ENCODE data around the gene RAB44. TPM values are rescaled to one million over a fixed set of nuclear protein-coding genes. Genes with fewer than 3 reads are reported as not detected.
"Not testable (repeated sequence)": the region's sequence is repeated elsewhere in the genome, so short reads cannot be mapped to it uniquely, and the experiment has no call there.

RAB44 gene
- polyA plus RNA-seq, 3 donors, result 0.04 to 0.10 (median 0.06) TPM

DNA sequence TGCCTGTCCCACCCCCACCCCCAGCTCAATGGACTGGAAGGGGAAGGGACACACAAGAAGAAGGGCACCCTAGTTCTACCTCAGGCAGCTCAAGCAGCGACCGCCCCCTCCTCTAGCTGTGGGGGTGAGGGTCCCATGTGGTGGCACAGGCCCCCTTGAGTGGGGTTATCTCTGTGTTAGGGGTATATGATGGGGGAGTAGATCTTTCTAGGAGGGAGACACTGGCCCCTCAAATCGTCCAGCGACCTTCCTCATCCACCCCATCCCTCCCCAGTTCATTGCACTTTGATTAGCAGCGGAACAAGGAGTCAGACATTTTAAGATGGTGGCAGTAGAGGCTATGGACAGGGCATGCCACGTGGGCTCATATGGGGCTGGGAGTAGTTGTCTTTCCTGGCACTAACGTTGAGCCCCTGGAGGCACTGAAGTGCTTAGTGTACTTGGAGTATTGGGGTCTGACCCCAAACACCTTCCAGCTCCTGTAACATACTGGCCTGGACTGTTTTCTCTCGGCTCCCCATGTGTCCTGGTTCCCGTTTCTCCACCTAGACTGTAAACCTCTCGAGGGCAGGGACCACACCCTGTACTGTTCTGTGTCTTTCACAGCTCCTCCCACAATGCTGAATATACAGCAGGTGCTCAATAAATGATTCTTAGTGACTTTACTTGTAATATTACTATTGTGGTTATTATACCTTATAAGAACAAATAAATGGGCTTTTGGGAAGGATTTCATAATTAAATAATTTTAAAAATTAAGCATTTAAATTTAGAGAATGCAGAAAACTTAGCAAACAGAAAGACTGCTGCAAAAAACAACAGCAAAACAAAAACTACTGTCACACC is 10.7 kb upstream of the RAB44 start:
- DNase-seq, result no peak

DNA sequence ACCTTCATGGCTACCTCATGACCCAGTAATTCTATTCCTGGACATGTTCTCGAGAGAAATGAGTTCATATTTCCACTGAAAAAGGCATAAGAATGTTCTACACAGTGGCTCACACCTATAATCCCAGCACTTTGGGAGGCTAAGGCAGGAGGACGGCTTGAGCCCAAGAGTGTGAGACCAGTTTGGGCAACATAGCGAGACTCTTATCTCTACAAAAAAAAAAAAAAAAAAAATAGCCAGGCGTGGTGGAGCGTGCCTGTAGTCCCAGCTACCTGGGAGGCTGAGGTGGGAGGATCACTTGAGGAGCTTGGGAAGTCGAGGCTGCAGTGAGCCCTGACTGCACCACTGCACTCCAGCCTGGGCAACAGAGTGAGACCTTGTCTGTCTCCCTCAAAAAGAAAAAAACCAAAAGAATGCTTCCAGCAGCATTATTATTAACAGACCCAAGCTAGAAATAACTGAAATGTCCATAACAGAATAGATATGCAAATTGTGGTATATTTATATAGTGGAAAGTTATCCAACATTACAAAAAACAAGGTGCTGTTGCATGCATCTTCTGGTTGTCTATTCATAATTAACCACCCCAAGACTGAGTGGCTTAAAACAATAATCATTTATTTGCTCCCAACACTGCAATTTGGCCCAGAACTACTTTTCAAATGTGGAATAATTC is 9.4 kb upstream of the RAB44 start:
- DNase-seq, result no peak

DNA sequence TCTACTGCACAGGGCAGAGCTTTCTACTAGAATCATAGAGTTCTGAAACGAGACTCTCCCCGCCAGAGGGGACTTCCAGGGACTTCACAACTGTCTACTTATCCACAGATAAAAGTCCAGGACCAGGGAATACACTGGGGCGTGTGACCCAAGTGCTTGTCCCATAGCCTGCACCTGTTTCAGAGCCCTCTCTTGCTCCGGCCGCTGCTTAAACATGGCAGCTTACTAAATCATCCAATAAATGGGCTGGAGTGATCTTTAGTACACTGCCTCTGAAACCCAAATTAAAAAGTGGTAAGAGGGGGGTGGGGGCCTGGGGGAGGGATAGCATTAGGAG is 8.9 kb upstream of the RAB44 start:
- no peak for DNase-seq

DNA sequence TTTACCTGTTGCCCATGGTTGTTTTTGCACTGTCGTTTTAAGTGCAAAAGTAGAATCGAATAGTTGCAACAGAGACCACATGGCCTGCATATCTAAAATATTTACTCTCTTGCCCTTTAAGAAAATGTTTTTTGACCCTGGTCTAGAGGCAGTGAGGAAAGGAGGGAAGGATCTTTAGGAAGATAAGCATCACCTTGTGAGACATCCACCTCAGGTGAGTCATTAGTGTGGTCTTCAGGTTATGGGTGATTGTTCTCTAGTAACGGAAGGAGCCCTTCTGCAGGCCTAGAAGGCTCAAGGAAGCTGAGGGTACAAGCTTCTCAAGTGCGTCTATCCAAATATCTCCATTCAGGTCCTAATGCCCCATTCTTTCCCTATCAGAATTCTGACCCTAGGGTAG is 6.6 kb upstream of the RAB44 start:
- no peak for DNase-seq

DNA sequence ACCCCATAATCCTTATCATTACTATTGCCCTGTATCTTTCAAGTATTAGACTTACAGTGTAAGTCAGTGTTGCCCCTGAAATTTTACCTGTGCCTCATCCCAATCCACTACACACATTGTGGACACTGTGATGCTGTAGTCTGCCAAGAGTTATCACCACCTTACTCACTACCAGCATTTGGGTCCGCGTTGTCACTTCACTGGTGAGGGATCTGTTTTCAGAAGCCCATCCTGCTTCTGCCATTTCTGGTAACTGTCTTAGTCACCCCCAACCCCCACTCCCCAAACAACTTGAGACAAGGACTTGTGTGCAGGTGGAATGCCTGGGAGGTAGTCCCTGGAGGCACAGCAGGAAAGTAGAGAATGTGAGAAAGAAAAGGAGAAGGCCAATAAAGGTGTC is 6.0 kb upstream of the RAB44 start:
- DNase-seq, result no peak

DNA sequence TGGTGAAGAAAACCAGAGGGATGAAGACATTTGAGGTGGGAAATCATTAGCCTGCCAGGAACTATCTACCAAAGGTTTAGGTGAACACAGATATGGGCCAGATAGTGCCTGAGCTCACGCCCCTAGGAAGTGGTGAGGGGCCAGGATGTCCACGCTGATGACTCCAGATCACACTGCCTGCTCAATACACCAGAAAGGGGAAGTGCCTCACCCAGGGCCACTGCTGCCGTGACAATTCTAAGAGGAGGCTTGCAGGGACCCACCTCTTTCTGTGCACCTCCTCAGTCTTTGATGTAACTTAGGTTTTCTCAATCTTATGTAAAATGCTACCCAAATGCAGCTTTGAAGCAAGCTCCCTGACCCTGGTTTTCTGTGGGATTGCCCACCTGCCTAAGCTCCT is 5.4 kb upstream of the RAB44 start:
- no peak for DNase-seq

DNA sequence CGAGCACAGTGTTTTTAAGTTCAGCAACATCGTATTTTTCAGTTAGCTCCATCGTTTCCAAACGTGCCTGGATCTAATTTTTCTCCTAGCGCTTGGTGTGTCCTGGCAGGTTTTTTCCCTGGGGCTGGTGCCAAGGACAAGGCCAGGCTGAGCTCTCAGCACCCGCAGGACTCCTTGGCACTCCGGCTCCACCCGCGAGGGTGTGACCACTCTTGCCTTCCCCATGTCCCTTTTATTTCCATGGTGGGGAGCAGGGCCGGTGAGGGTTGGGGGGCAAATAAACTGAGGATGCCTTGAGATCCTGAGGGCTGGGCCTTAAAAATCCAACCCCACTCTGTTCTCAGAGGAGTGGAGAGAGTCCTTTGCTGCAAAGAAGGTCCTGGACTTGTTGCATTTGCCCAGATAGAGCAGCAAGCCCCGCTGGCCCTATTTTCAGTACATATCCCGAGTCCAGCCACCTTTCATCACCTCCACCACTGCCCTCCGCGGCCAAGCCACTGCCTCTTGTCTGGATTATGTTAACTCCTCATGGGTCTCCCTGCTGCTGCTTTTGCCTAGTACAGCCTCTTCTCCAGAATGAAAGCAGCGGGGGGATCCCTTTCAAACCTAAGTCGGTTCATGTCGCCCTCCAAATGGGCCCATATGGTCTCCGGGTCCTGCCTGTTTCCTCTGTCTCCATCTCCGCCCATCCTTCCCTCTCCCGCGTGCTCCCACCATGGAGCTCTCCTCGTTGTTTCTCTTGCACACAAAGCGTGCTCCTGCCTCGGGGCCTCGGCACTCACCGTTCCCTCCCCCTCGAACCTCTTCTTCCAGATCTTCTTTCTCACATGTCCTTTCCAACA is 4.5 kb upstream of the RAB44 start:
- DNase-seq, result no peak

DNA sequence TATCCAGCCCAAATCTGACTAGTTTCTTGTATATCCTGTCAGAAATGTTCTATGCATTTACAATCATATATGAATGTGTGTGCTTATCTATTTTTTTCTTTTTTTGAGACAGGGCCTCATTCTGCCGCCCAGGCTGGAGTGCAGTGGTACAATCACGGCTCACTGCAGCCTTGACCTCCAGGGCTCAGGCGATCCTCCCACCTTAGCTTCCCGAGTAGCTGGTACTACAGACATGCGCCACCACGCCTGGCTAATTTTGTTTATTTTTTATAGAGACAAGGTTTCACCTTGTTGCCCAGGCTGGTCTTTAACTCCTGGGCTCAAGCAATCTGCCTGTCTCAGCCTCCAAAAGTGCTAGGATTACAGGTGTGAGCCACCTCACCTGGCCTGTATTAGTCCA is 3.0 kb upstream of the RAB44 start:
- DNase-seq, result no peak

DNA sequence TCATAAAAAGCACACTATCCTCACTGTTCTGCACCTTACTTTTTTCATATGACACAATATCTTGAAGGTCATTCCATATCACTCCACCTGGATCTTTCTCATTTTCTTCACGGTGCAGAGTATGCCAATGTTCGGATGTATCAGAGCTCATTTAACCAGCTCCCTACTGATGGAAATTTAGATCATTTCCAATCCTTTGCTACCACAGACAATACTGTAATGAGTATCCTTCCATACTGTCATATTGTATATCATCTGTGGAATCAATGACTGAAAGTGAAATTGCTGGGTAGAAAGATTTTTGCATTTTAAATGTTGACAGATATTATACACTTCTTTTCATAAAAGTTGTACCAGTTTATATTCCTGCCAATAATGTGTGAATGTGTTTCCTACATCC is 2.2 kb upstream of the RAB44 start:
- no peak for DNase-seq

DNA sequence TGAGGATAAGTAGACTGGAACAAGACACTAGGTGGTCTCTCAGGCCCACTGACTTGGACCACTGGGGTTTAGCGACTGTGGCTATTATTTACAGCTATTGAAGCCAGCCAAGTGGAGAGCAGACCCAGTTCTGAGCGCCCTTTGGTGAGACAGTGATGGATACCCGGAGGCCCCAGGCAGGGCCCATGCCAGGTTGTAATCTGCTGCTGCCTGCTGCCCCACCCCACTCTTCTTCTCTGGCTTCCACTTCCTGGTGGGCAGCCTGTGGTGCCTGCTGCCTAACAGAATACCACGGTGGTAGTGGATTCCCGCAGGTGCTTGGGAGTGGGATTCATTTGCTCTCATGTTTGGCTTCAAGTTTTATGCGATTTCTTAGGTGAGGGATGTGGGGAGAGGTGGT is 570 bp downstream of the RAB44 start:
- no peak for DNase-seq

DNA sequence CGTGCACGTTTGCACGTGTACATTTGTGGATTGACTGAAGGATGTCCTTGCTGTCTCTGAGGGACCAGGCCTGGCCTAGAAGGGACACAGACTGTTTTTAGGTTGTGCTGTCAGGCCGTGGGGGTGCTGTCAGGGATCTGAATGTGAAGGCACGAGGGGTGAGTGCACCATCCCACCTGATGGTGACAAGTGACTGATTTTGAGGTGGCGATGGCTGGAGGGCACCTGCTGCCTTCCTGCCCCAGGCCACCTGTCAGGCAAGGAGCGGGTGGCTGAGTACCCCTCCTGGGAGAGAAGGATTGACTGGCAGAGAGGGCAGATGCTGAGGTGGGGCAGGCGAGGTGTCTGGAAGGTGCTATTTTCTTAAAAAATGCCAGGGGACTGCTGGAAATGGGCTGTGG is 1.2 kb downstream of the RAB44 start:
- DNase-seq, result no peak

DNA sequence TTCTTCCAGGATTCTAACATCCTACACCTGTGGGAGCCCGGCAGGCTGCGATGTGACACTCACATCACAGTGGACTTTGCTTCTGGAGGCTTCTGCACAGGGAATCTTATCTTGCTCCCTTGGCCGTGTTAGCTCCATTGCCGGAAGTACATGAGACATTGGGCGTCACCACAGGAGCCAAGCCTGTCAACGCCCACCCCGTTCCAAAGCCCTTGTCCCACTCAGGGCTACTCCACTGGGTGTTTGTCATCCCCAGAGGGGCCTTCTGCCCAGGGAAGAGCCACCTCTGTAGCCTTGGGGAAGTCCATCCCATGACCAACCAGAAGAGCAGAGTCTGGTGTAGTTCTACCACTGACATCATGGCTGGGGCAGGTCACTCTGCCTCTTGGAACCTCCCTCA is 1.7 kb downstream of the RAB44 start:
- no peak for DNase-seq

DNA sequence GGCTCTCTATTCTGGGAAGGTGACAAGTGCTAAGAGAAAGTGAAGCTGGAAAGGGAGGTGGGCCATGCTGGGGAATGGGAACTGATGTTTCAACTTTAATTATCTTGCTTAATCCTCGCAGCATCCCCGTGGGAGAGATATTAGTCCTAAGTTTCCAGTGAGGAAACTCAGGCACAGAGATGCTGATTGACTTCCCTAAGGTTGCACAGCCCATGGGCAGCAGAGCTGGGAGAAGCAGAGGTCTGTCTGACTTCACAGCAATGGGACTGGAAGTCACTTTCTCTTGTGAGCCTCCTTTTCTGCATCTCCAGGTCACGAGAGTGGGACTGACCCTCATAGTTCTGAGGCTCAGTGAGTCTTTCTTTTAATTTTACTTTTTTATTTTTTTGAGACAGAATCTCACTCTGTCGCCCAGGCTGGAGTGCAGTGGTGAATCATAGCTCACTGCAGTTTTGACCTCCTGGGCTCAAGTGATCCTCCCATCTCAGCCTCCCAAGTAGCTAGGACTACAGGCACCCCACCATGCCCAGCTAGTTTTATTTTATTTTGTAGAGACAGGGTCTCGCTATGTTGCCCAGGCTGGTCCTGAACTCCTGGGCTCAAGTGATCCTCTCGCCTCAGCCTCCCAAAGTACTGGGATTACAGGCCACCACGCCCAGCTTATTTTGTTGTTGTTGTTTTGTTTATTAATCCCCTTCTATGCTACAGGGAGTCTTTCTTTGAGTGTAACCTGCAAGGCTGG is 2.6 kb downstream of the RAB44 start:
- no peak for DNase-seq

DNA sequence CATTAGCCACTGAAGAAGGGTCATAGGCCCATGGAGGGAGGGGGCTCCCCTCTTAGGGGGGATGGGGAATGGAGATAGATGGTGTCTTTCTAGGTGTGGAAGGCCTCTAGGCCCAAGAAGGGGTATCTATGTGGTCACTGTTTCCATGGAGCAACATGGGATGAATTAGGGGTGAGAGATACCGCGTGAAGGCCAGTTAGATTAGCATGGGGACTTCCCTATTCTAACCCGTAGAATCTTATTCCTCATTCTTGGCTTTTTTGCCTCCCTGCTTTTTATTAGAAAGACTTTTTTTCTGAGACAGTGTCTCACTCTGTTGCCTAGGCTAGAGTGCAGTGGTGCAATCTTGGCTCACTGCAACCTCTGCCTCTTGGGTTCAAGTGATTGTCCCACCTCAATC is 3.2 kb downstream of the RAB44 start:
- no peak for DNase-seq

DNA sequence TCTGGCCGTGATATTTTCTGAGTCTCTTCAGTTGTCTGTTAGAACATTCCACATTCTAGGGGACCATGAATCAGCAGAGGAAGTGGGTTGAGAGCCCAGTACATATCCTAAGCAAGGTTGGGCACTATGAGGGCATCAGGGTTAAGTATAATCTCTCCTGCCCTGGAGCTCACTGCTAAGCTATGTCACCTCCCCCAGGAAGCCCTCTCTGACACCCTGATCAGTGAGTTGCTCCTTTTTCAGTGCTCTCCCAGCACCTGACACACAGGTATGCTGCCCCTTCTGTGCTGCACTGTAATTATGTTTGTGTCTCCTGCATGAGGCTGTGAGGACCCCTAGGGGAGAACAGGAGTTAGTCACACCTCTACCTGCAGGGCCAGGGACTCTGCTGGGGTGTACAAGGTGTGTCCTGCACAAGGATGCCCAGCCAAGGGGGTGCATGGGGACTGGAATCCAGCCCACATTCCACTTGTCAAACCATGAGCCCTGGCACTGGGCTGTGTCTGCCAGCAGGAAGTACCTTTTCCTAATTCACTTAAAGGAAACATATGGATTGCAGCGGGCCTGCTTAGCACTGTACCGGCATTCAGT is 3.9 kb downstream of the RAB44 start:
- no peak for DNase-seq

DNA sequence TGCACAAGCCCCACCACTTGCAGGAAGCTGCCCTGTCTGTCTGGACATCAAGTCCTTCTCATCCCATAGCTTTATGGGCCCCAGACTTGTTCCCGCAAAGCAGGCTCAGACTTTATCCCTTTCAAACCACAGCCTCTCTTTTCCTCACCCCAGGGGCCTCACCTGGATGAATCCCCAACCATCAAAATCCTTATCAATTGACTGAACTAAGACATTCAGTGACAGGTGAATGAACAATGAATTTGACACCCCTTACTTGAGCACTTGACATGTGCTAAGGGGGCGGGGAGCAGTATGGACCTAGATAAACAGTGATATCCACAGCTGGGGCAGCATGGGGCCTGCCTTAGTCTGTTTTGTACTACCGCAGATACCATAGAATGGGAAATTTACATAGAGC is 5.0 kb downstream of the RAB44 start:
- DNase-seq, result no peak

DNA sequence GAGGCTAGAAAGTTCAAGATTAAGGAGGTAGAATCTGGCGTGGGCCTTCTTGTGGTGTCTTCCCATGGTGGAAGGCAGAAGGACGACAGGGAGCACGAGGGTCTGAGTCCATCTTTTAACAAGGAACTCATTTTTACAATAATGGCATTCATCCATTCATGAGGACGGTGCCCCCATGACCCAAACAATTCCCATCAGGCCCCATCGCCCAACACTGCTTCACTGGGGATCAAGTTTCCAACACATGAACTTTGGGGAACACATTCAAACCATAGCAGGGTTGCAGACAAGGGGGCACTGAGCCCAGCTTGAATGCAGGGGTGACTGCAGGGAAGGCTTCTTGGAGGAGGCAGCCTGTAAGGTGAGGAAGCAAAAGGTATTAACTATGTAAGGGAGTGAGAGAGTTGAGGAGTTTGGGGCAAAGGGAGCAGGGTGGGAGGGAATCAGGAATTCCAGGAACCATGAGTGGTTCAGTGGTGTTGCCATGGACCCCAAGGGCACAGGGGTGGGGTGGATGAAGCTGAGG is 5.5 kb downstream of the RAB44 start:
- DNase-seq, result no peak

DNA sequence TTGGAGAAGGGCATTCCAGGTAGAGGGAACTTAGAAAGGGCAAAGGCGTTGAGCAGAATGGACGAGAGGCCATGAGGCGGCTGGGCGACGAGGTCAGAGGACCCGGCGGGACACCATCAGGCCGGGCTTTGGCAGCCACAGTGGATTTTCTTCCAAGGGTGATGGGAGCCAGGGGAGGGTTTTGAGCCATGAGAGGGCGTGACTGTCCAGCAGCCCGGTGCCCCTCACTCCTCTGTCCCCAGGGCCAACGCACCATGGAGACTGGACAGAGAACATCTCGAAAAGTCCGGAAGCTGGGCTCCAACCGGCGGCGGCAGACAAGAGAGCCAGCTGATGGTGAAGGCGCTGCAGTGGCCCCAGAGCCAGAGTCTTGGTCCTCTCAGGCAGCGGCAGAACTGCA is 6.4 kb downstream of the RAB44 start:
- no peak for DNase-seq

DNA sequence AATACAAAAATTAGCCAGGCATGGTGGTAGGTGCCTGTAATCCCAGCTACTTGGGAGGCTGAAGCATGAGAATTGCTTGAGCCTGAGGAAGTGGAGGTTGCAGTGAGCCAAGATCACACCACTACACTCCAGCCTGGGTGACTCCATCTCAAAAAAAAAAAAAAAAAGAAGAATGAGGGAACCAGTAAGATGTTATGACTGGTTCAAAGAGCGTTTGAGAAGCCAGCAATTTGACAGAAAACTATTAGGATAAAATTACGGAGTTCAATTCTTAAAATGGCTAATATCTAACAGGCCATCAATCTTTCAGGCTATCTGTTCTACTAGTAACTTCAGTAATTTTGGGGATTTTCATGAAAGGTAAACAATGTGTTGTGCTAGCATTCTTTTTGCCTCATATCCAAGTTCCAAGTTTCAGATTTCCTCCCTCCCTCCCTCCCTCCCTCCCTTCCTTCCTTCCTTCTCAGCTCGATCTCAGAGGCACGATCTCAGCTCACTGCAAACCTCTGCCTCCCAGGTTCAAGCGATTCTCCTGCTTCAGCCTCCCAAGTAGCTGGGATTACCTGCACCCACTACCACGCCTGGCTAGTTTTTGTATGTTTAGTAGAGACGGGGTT is 7.4 kb downstream of the RAB44 start:
- not testable (repeated sequence) for DNase-seq

DNA sequence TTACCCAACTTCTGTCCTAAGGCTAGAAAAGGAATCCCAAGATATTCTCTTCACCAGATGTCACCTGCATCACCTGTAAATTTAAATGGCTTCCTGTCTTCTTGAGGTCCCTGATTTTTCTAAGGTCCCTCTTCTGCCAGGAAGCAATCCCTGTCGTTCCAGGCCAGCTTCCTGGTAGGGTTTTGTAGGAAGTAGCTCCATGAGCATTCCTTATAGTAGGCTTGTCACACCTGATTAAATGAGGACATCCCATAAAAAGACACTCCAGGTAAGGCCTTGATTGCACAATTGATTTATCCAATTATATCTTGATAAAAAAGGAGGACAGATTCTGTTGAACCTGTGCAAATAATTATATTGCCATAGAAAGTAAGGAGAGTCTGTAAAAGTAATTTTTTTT is 8.7 kb downstream of the RAB44 start:
- DNase-seq, result no peak

DNA sequence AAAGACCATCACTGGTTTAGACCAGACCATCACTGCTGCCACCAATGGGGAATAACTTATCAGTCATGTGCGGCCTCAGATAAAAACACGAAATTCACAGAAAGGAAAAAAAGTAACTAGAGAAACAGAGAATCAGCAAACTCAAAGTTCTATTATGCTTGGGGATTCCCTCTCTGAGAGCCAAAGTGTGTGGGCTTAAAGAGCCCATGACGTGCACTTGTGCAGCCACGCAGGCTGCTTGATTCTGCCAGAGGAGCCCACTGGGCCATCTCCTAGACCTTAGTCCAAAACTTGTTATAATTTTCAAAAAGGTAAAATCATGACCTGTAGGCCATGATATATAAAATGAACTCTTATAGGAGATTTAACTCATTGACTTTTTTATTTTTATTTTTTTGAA is 15.2 kb downstream of the RAB44 start:
- no peak for DNase-seq

Data from renal pelvis (tissue), 4 donors.